PFSK-1 (cell line): Measurements from ENCODE around the gene OR7A17. TPM values are rescaled to one million over a fixed set of nuclear protein-coding genes. Genes with fewer than 3 reads are reported as not detected.

Source experiments
- FOXP2 ChIP-seq: optimal IDR thresholded peaks from 2 replicates; pipeline ENCODE3; 2011; ENCODE audit warnings: borderline replicate concordance, control low read depth, inconsistent platforms; ENCODE audit not compliant: insufficient read depth; ENCODE audit errors: extremely low read length, extremely low read depth
- POLR2AphosphoS5 ChIP-seq: IDR thresholded peaks from 2 replicates; pipeline ENCODE4 v1.6.1; 2012; ENCODE audit warnings: low read depth, mild to moderate bottlenecking, control low read depth, low read length, moderate library complexity
- REST ChIP-seq, 2 experiments: IDR thresholded peaks; 2 replicates each; pipeline versions ENCODE4 v1.6.1 to v1.8.0; 2011 to 2012; ENCODE audit warnings: low read depth in 2 of 2, low read length in 2 of 2, control low read depth in 1 of 2, inconsistent platforms in 1 of 2, mild to moderate bottlenecking in 1 of 2, moderate library complexity in 1 of 2; ENCODE audit not compliant: insufficient read depth in 1 of 2
- SIN3A ChIP-seq: IDR thresholded peaks from 2 replicates; pipeline ENCODE4 v1.6.1; 2012; ENCODE audit warnings: mild to moderate bottlenecking, low read length, moderate library complexity, borderline replicate concordance; ENCODE audit not compliant: insufficient read depth
- TAF1 ChIP-seq: IDR thresholded peaks from 2 replicates; pipeline ENCODE4 v1.6.1; 2012; ENCODE audit warnings: low read length, control low read depth, borderline replicate concordance; ENCODE audit not compliant: insufficient read depth
- polyA plus RNA-seq: library from polyadenylated mRNA; unstranded; fragments of >200 nt; gene quantifications from one replicate; pipeline ENCODE4 v1.2.1, GENCODE V29; 2012; ENCODE audit warnings: low read depth, missing spikeins; ENCODE audit not compliant: insufficient read length

OR7A17 gene
- not detected for polyA plus RNA-seq

GRCh38 chr19:14886032-14886431 lies at the start of gene OR7A17:
OR7A17 (minus strand) TSS chr19:14886132; CDS start chr19:14881355, 4,777 bp downstream.
- TF ChIP-seq POLR2AphosphoS5: no peak
- no peak for TF ChIP-seq SIN3A
- no peak for TF ChIP-seq FOXP2
- no peak for TF ChIP-seq TAF1
- no peak for TF ChIP-seq REST (IDR thresholded peaks at IDR 0.05; ENCODE audit: insufficient read depth in 1 of 2, low read depth in 2 of 2, low read length in 2 of 2)

- TF ChIP-seq FOXP2: no peak
- TF ChIP-seq TAF1: no peak
- no peak for TF ChIP-seq REST (IDR thresholded peaks at IDR 0.05; ENCODE audit: insufficient read depth in 1 of 2, low read depth in 2 of 2, low read length in 2 of 2)
- TF ChIP-seq SIN3A: no peak
- TF ChIP-seq POLR2AphosphoS5: no peak
Observed at GRCh38 chr19:14933506-14933905, 47.6 kb upstream of the OR7A17 start.

GRCh38 chr19:14916848-14917247 lies 30.9 kb upstream of the OR7A17 start:
- TF ChIP-seq TAF1: no peak
- no peak for TF ChIP-seq FOXP2

- TF ChIP-seq SIN3A (no peak), TAF1 (no peak), FOXP2 (no peak), POLR2AphosphoS5 (no peak), REST (IDR thresholded peaks at IDR 0.05; ENCODE audit: insufficient read depth in 1 of 2, low read depth in 2 of 2, low read length in 2 of 2) (no peak)
Observed at GRCh38 chr19:14915116-14915515, 29.2 kb upstream of the OR7A17 start.

- TF ChIP-seq SIN3A: no peak
- TF ChIP-seq POLR2AphosphoS5: no peak
- TF ChIP-seq TAF1: no peak
- TF ChIP-seq REST (IDR thresholded peaks at IDR 0.05; ENCODE audit: insufficient read depth in 1 of 2, low read depth in 2 of 2, low read length in 2 of 2): no peak
- no peak for TF ChIP-seq FOXP2
Observed at GRCh38 chr19:14906711-14907110, 20.8 kb upstream of the OR7A17 start.

- no peak for TF ChIP-seq TAF1
- TF ChIP-seq FOXP2: no peak
- TF ChIP-seq POLR2AphosphoS5: no peak
- no peak for TF ChIP-seq REST (IDR thresholded peaks at IDR 0.05; ENCODE audit: insufficient read depth in 1 of 2, low read depth in 2 of 2, low read length in 2 of 2)
- no peak for TF ChIP-seq SIN3A
Observed at GRCh38 chr19:14901675-14902260, 15.8 kb upstream of the OR7A17 start.
